GM21360 (cell line): ENCODE measurements around the gene ACSF3.

Experiments used
- ATAC-seq: cut with Tn5 transposase; IDR thresholded peaks from one replicate; pipeline ENCODE4 v1.9.1; 2021; ENCODE audit warnings: mild to moderate bottlenecking, moderate library complexity; ENCODE audit not compliant: unreplicated experiment

The ACSF3 gene

GRCh38 chr16:89106533-89107202, 13.0 kb downstream of the ACSF3 start:
- ATAC-seq, result no peak

GRCh38 chr16:89107203-89107582, 13.5 kb downstream of the ACSF3 start:
- ATAC-seq, result no peak

- ATAC-seq, result no peak
Measured at GRCh38 chr16:89108416-89108815, 14.8 kb downstream of the ACSF3 start.

GRCh38 chr16:89110641-89111040, 17.0 kb downstream of the ACSF3 start:
- ATAC-seq, result no peak

GRCh38 chr16:89111263-89111662, 17.6 kb downstream of the ACSF3 start:
- no peak for ATAC-seq

- ATAC-seq, result no peak
Measured at GRCh38 chr16:89112377-89113151, 18.9 kb downstream of the ACSF3 start.

- no peak for ATAC-seq
Measured at GRCh38 chr16:89113152-89113547, 19.5 kb downstream of the ACSF3 start.

- no peak for ATAC-seq
Measured at GRCh38 chr16:89113661-89114060, 20.0 kb downstream of the ACSF3 start.

- no peak for ATAC-seq
Measured at GRCh38 chr16:89114159-89114981, 20.7 kb downstream of the ACSF3 start.

GRCh38 chr16:89115216-89115861, 21.7 kb downstream of the ACSF3 start:
- peak; percentile 61 for ATAC-seq

GRCh38 chr16:89116341-89117226, 22.9 kb downstream of the ACSF3 start:
- no peak for ATAC-seq

GRCh38 chr16:89117227-89117974, 23.7 kb downstream of the ACSF3 start:
- no peak for ATAC-seq

GRCh38 chr16:89117975-89118289, 24.3 kb downstream of the ACSF3 start:
- no peak for ATAC-seq

- ATAC-seq, result no peak
Measured at GRCh38 chr16:89118361-89119165, 24.9 kb downstream of the ACSF3 start.

- no peak for ATAC-seq
Measured at GRCh38 chr16:89119166-89119621, 25.5 kb downstream of the ACSF3 start.

- ATAC-seq, result no peak
Measured at GRCh38 chr16:89119661-89120141, 26.0 kb downstream of the ACSF3 start.

GRCh38 chr16:89120281-89120680, 26.6 kb downstream of the ACSF3 start:
- no peak for ATAC-seq

- ATAC-seq, result no peak
Measured at GRCh38 chr16:89120921-89121351, 27.3 kb downstream of the ACSF3 start.
